NCI-H2171 (cell line): Measurements from ENCODE around the gene ACAD10.
"Not testable (repeated sequence)": the region's sequence is repeated elsewhere in the genome, so short reads cannot be mapped to it uniquely, and the experiment has no call there.

Source experiments
- DNase-seq: peaks from one replicate; lab custom pipeline; 2025; lab: John Stamatoyannopoulos, UW

ACAD10 gene

DNA sequence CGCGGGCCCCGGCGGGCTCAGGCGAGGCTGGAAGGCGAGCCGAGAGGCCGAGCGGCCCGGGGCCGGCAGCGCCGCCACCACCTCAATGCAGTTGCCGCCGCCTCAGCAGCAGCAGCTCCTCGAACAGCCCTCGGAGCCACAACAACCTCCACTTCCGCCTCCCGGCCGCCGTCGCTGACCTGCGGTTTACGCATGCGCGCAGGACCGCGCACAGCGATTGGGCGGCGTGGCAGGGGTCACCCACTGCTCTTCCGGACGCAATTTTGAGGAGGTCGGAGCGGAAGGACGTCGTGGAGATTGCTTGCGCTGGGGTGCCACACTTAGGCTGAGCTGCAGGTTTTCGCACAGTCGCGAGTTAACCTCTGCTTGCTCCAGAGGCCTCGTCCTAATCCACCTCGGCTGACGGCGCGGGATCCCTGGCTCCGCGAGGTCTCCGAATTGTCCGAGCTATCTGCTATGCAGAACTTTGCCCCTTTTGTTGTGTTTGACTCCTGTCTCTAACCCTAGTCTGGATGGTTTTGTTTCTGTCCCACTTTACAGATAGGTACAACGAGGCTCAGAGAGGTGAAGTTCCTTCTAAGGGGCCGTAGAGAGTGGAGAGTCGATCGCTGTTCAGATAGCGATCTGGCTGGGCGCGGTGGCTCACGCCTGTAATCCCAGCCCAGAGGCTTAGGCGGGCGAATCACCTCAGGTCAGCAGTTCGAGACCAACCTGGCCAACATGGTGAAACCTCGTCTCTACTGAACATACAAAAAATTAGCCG, at the start of gene ACAD10, which contains the start of gene BRAP:
Gene ACAD10 (plus strand): TSS at position 243 of the 763 bp plus-strand sequence. CDS start 6,657 bp downstream, outside the sequence.
Gene BRAP (minus strand): TSS at position 146 of the 763 bp plus-strand sequence. CDS start 164 bp downstream, outside the sequence.
- DNase-seq, result peak; percentile 84

DNA sequence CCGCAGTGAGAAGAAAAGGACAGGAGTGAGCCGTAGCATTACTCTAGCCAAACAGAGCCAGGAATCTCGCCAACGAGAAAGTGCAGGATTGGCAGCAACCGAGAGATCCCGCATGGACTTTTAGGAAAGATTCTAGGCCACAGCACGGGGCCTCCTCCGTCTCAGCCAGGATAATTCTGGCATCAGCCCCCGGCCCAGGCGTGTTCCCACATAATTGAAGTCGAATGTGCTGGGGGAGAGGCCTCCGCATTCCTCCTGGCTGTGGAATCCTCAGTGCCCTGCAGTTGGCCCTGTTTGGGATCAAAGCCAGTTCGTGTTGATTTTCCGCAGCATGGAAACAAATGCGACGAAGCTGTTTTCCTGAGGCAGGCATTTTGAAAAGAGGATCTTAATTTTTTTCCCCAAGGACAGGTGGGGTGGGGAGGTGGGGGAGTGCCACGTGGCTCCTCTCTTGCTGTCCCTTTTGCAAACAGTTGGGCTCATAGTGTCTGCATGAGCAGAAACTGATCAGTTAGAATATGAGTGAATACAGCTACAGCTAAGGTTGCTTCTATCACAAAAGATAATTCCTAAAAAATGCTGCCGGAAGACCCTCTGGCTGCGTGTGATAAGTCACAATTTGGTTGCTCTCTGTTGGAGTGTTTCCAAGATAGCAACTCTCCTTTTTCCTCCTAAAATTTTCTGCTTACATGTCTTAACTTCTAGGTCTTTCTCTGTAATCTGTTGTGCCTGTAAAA, 49.5 kb upstream of the ACAD10 start:
- DNase-seq, result no peak

DNA sequence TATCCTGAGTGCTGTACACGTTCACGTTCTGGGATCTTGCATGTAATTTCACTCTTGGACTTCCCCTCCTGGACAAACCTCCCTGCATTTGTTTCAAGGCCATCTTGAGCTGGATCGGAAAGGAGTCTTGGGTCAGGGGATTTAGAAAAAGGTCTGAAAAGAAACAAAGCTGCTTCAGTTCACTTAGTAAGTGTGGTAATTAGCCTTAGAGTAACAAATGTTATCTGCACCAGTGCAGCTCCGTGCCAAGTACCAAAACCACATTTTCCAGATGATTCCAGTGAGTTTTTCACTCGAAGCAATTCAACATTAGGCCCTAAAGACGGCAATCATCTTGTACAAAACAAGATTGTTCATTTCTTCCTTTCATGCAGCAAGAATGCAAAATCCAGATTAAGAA, 47.3 kb upstream of the ACAD10 start:
- DNase-seq, result no peak

GRCh38 chr12:111640506-111640905, 45.3 kb upstream of the ACAD10 start:
- no peak for DNase-seq

GRCh38 chr12:111642681-111643426, 43.0 kb upstream of the ACAD10 start:
- DNase-seq, result no peak

DNA sequence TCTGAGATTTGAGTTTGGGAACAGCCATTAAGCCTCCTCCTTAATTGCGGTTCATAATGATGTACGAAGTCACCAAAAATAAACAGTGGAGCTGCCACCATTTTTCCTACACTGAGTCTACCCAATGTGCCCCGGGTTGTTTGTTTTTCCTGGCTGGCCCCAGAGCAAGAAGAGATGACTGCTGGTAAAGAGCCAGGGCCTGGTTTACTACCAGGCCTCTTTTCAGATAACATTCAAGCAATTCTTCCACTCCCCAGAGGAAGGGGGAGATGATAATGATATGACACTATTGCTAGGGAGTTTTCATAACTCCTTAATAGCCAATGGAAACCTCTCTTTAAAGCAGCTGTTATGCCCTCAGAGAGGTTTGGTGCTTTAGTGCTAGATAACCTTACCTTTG, 42.4 kb upstream of the ACAD10 start:
- no peak for DNase-seq

GRCh38 chr12:111645433-111645832, 40.4 kb upstream of the ACAD10 start:
- DNase-seq, result no peak

DNA sequence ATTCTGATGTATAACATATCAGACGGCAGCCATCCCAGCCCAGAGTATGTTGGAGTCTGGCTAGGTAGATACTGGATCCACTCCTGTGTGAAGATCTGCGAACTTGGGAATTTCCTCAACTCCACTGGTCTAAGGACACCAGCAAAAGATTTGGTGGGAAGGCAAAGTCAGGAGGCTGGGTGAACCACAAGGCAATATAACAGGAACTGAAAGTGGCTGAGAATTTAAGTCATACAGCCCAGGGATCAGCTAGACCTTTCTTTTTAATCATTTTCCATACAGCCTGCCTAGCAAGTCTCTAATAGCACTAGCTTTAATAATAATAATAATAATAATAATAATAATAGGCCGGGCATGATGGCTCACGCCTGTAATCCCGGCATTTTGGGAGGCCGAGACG, 34.9 kb upstream of the ACAD10 start:
- no peak for DNase-seq

GRCh38 chr12:111652530-111652929, 33.3 kb upstream of the ACAD10 start:
- not testable (repeated sequence) for DNase-seq

- no peak for DNase-seq
Measured at GRCh38 chr12:111653596-111653995, 32.3 kb upstream of the ACAD10 start.

GRCh38 chr12:111655356-111655755, 30.5 kb upstream of the ACAD10 start:
- DNase-seq, result no peak

DNA sequence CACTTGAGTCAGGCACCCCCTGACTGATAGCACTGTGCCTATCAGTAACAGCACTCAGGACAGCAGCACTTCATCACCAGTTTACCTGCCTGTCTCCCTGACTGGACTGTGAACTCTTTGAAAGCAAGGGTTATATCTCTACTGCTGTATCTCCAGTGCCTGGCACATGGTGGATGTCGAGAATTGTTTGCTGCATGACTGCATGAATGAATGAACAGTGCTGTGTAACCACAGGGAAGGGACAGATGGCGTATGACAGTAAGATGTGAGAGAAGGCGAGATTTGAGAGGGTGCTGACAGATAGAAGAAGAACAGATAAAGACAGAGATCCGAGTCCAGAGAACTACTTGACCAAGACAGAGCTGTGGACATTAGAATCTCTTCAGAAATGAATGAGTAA, 29.8 kb upstream of the ACAD10 start:
- DNase-seq, result no peak

GRCh38 chr12:111664499-111664898, 21.4 kb upstream of the ACAD10 start:
- DNase-seq, result no peak

- DNase-seq, result no peak
Measured at GRCh38 chr12:111664961-111665865, 20.6 kb upstream of the ACAD10 start.

DNA sequence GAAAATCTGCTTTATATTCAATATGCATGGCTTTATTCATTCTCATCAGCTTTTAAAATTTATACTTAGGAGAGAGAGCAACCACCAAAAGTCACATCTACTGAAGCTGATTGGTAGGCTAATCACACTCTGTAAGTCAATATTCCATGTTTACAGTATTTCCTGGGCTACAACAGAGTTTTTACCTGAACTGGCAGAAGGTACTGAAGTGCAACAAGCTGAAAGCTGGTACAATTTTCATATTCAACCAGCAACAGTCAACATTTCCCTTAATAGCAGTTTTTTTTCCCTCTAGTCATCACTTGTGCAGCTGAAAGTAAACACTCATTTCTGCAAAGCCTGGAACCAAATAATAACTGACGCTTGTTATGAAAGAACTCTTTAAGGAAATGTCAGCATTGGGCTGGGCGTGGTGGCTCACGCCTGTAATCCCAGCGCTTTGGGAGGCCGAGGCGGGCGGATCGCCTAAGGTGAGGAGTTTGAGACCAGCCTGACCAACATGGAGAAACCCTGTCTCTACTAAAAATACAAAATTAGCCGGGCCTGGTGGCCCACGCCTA, 13.0 kb upstream of the ACAD10 start:
- DNase-seq, result no peak

- no peak for DNase-seq
Measured at GRCh38 chr12:111673503-111673902, 12.3 kb upstream of the ACAD10 start.

GRCh38 chr12:111677186-111677585, 8.7 kb upstream of the ACAD10 start:
- no peak for DNase-seq

DNA sequence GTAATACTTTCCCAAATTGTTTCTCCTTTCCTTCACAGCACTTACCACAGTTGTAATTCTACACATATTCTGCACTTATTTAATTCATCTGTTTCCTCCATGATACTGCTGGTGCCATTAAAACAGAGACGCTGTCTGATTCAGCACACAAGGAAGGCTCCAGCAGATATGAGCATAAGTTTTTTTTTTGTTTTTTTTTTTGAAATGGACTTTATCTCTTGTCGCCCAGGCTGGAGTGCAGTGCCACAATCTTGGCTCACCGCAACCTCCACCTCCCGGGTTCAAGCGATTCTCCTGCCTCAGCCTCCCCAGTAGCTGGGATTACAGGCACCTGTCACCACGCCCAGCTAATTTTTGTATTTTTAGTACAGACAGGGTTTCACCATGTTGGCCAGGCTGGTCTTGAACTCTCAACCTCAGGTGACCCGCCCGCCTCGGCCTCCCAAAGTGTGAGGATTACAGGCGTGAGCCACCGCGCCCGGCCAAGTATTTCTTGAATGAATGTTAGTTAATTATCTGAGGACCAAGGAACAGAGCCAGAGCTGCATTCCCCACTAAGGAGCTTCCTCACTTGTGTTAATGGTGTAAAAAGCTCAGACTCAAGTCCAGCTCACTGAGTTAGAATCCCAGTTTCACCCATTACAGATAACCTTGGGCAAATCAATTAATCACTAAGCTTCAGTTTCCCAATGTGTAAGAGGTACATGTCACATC, 1.2 kb upstream of the ACAD10 start:
- DNase-seq, result not testable (repeated sequence)

DNA sequence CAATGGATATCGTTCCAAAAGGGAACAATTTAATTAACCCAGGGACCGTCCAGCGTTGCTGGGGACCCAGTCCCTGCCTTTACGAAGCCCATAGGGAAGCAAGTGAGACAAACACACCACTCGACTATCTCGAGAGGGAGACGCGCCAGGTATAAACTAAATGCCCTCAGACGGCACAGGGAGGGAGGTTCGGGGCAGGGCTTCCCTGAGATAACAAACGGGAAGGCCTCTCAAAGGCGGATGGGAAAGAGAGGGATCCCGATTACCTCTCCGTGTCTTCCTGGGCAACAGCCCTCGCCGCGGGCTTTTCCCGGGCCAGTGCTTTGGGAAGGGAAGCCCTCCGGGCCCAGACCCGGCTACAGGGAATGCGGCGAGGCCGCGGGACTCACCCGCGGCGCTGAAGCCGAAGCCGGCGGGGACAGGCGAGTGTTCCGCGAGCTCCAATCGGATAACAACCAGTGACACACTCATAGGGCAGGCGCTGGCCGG, 487 bp upstream of the ACAD10 start:
- no peak for DNase-seq

DNA sequence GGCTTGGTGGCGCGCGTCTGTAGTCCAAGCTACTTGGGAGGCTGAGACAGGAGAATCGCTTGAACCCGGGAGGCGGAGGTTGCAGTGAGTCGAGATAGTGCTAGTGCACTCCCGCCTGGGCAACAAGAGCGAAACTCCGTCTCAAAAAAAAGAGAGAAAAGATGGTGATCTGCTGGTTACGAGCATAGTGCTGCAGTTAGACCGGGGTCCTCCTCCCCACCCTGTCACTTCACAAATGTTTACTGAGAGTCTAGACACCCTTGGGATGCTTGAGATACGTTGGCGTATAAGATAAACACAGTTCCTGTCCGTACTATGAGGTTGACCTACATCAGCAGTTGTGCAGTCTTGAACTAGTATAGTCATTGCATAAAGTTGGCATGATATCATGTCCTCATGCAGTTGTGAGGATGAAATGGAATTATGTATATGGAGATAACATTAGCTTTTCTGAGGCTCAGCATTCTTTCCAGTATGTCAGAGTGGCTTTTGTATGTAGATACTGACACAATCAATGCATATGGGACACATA, 787 bp downstream of the ACAD10 start:
- no peak for DNase-seq
